ENCODE results near the gene NFKBIE.

DNA sequence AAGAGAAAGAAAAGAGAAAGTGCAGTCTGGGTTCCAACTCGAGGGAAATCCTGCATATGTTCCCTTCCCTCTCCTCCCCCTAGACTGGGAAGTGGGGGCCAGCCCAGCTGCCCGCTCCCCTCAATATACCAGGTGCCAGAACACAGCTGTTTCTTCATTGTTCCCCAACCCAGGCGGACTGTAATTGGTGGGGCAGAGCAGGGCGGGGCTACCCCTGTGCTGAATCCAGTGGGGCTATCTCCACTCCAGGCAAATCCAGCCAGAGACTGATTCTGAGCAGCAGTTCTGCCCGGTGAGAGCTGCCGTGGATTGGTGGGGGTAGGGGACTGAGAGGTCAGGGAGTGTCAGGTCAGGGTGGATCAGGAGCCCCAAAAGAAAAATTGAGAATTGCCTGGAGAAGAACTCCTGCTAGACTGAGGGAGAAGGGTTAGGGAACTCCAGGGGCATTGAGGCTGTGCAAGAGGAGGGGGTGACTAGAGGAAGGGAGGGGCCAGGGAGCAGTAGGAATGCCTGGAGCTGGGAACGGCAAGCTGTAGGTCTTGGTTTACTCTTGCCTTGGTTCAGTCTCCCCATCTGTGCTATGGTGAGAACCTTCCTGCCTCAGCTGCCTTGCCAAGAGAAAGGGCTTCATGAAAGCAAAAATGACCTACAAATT lies 48.5 kb downstream of the NFKBIE start, which contains the start of gene MYMX:
- TF ChIP-seq, protein P1, sequence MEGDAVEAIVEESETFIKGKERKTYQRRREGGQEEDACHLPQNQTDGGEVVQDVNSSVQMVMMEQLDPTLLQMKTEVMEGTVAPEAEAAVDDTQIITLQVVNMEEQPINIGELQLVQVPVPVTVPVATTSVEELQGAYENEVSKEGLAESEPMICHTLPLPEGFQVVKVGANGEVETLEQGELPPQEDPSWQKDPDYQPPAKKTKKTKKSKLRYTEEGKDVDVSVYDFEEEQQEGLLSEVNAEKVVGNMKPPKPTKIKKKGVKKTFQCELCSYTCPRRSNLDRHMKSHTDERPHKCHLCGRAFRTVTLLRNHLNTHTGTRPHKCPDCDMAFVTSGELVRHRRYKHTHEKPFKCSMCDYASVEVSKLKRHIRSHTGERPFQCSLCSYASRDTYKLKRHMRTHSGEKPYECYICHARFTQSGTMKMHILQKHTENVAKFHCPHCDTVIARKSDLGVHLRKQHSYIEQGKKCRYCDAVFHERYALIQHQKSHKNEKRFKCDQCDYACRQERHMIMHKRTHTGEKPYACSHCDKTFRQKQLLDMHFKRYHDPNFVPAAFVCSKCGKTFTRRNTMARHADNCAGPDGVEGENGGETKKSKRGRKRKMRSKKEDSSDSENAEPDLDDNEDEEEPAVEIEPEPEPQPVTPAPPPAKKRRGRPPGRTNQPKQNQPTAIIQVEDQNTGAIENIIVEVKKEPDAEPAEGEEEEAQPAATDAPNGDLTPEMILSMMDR (IDR thresholded peaks at IDR 0.05; ENCODE audit: poor library complexity, severe bottlenecking): no peak
- TF ChIP-seq EZH2 (IDR thresholded peaks at IDR 0.05; ENCODE audit: borderline replicate concordance, insufficient read depth, low read length, poor library complexity, severe bottlenecking) (no peak), TAF1 (IDR thresholded peaks at IDR 0.05; ENCODE audit: low read depth) (no peak), POLR2AphosphoS5 (IDR thresholded peaks at IDR 0.05) (no peak), SMC3 (conservative IDR thresholded peaks at IDR 0.05; ENCODE audit: poor library complexity) (no peak), EP300 (conservative IDR thresholded peaks at IDR 0.05; ENCODE audit: poor library complexity, severe bottlenecking) (no peak)
